HL-60 (cell line): Measurements from ENCODE around the gene INSC.

Experiments
- DNase-seq, 2 experiments: peaks; one replicate each; pipeline ENCODE4 v3.0.0-alpha.2; 2010 to 2020; ENCODE audit warnings: low read depth in 1 of 2, low spot score in 1 of 2
- H3K27ac ChIP-seq: fragments of 250-450 bp; sonication (Bioruptor Pico); replicated peaks from 2 replicates; pipeline ENCODE4 v1.5.1; 2020; ENCODE audit warnings: mild to moderate bottlenecking, moderate library complexity
- H3K27me3 ChIP-seq: fragments of 250-450 bp; sonication (Bioruptor Pico); 2 replicates; pipeline ENCODE4 v1.5.1; 2021; ENCODE audit warnings: mild to moderate bottlenecking, moderate library complexity; ENCODE audit not compliant: insufficient read depth, poor library complexity, severe bottlenecking
- H3K4me3 ChIP-seq: replicated peaks from 2 replicates; pipeline ENCODE4 v1.5.1; 2011; ENCODE audit warnings: mild to moderate bottlenecking, control low read depth, low read length; ENCODE audit not compliant: insufficient read depth
- GABPA ChIP-seq: IDR thresholded peaks from 2 replicates; pipeline ENCODE4 v1.6.1; 2012; ENCODE audit warnings: low read depth
- POLR2AphosphoS5 ChIP-seq: IDR thresholded peaks from 2 replicates; pipeline ENCODE4 v1.6.1; 2012; ENCODE audit warnings: low read depth
- SPI1 ChIP-seq: IDR thresholded peaks from 2 replicates; pipeline ENCODE4 v1.6.1; 2012; ENCODE audit warnings: low read depth, mild to moderate bottlenecking, borderline replicate concordance
- TF ChIP-seq, protein P1 (sequence below): IDR thresholded peaks from 2 replicates; pipeline ENCODE4 v1.6.1; 2012; ENCODE audit warnings: low read depth; ENCODE audit not compliant: insufficient replicate concordance
- TF ChIP-seq, protein P2 (sequence below): IDR thresholded peaks from one replicate; pipeline ENCODE4 v1.5.1; 2011; ENCODE audit warnings: low read length, control low read depth, inconsistent platforms; ENCODE audit not compliant: insufficient read depth

Gene INSC

GRCh38 chr11:15223318-15223717 lies 108.6 kb downstream of the INSC start:
- DNase-seq, result no peak
- no peak overlapping the region for H3K4me3 ChIP-seq
- TF ChIP-seq, protein P1, sequence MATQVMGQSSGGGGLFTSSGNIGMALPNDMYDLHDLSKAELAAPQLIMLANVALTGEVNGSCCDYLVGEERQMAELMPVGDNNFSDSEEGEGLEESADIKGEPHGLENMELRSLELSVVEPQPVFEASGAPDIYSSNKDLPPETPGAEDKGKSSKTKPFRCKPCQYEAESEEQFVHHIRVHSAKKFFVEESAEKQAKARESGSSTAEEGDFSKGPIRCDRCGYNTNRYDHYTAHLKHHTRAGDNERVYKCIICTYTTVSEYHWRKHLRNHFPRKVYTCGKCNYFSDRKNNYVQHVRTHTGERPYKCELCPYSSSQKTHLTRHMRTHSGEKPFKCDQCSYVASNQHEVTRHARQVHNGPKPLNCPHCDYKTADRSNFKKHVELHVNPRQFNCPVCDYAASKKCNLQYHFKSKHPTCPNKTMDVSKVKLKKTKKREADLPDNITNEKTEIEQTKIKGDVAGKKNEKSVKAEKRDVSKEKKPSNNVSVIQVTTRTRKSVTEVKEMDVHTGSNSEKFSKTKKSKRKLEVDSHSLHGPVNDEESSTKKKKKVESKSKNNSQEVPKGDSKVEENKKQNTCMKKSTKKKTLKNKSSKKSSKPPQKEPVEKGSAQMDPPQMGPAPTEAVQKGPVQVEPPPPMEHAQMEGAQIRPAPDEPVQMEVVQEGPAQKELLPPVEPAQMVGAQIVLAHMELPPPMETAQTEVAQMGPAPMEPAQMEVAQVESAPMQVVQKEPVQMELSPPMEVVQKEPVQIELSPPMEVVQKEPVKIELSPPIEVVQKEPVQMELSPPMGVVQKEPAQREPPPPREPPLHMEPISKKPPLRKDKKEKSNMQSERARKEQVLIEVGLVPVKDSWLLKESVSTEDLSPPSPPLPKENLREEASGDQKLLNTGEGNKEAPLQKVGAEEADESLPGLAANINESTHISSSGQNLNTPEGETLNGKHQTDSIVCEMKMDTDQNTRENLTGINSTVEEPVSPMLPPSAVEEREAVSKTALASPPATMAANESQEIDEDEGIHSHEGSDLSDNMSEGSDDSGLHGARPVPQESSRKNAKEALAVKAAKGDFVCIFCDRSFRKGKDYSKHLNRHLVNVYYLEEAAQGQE, result no peak
- no peak for TF ChIP-seq GABPA
- TF ChIP-seq, protein P2, sequence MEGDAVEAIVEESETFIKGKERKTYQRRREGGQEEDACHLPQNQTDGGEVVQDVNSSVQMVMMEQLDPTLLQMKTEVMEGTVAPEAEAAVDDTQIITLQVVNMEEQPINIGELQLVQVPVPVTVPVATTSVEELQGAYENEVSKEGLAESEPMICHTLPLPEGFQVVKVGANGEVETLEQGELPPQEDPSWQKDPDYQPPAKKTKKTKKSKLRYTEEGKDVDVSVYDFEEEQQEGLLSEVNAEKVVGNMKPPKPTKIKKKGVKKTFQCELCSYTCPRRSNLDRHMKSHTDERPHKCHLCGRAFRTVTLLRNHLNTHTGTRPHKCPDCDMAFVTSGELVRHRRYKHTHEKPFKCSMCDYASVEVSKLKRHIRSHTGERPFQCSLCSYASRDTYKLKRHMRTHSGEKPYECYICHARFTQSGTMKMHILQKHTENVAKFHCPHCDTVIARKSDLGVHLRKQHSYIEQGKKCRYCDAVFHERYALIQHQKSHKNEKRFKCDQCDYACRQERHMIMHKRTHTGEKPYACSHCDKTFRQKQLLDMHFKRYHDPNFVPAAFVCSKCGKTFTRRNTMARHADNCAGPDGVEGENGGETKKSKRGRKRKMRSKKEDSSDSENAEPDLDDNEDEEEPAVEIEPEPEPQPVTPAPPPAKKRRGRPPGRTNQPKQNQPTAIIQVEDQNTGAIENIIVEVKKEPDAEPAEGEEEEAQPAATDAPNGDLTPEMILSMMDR, result no peak
- H3K27me3 ChIP-seq, result peaks cover 2% of the 10 kb centered on the region
- H3K27ac ChIP-seq, result no peak overlapping the region

DNA sequence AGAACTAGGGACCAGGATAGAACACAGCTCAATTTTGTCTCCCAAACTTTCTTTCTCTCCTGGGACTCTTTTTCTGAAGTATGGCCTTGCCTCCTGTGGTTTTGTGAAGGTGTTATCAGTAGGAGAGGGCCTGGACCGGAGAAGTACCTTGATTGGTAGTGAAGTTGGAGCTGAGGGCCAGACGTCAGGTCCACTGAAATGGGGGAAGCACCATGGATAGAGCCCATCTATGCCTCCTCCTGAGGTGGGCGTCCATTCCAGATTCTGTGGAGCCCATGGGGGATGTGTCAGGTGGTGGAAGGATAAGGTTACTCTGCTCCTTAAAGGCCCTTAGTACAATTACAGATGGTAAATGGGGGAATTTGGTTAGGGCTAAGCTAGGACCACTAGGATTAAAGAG lies 109.7 kb downstream of the INSC start:
- Histone ChIP-seq H3K27ac (no peak overlapping the region), H3K27me3 (peaks cover 3% of the 10 kb centered on the region), H3K4me3 (no peak overlapping the region)
- TF ChIP-seq, protein P1, result no peak
- TF ChIP-seq, protein P2, result no peak
- TF ChIP-seq POLR2AphosphoS5, result no peak
- TF ChIP-seq GABPA, result no peak
- DNase-seq, result no peak

- Histone ChIP-seq H3K27ac (no peak overlapping the region), H3K27me3 (peaks cover 3% of the 10 kb centered on the region), H3K4me3 (no peak overlapping the region)
- DNase-seq, result no peak
- TF ChIP-seq, protein P2, result no peak
- TF ChIP-seq GABPA (no peak), SPI1 (no peak), POLR2AphosphoS5 (no peak)
- TF ChIP-seq, protein P1, result no peak
Measured at GRCh38 chr11:15227011-15227410, 112.3 kb downstream of the INSC start.
